RWPE2 (cell line): ENCODE data around the gene ACVR1C.

Experiments
- ATAC-seq: fragments of 200-7000 bp; cut with Tn5 transposase; 3 replicates; pipeline ENCODE4 v1.9.1; 2021; ENCODE audit warnings: low read depth
- DNase-seq: peaks from one replicate; pipeline ENCODE4 v3.0.0-alpha.2; 2020; ENCODE audit warnings: low spot score
- H3K27ac ChIP-seq: fragments of 450-650 bp; 2 replicates; pipeline ENCODE4 v1.5.1; 2017; ENCODE audit warnings: mild to moderate bottlenecking; ENCODE audit not compliant: poor library complexity, severe bottlenecking
- H3K27me3 ChIP-seq: fragments of 250-450 bp; sonication (Bioruptor Pico); 2 replicates; pipeline ENCODE4 v1.5.1; 2021; ENCODE audit warnings: mild to moderate bottlenecking, moderate library complexity; ENCODE audit not compliant: insufficient read depth, poor library complexity, severe bottlenecking
- H3K36me3 ChIP-seq: fragments of 250-450 bp; sonication (Bioruptor Pico); 2 replicates; pipeline ENCODE4 v1.5.1; 2020; ENCODE audit warnings: low read depth, mild to moderate bottlenecking, moderate library complexity
- H3K4me1 ChIP-seq: fragments of 250-450 bp; sonication (Bioruptor Pico); 2 replicates; pipeline ENCODE4 v1.5.1; 2021; ENCODE audit warnings: mild to moderate bottlenecking, moderate library complexity; ENCODE audit not compliant: insufficient read depth, poor library complexity, severe bottlenecking
- H3K4me3 ChIP-seq: fragments of 250-450 bp; sonication (Bioruptor Pico); 2 replicates; pipeline ENCODE4 v1.5.1; 2021; ENCODE audit warnings: mild to moderate bottlenecking, moderate library complexity; ENCODE audit not compliant: severe bottlenecking
- H3K9me3 ChIP-seq: fragments of 250-450 bp; sonication (Bioruptor Pico); 2 replicates; pipeline ENCODE4 v1.5.1; 2021; ENCODE audit warnings: mild to moderate bottlenecking, moderate library complexity; ENCODE audit not compliant: severe bottlenecking
- CTCF ChIP-seq: fragments of 450-650 bp; IDR thresholded peaks from one replicate; pipeline ENCODE4 v1.5.1; 2017; ENCODE audit warnings: mild to moderate bottlenecking, moderate library complexity; ENCODE audit not compliant: poor library complexity, severe bottlenecking

Gene ACVR1C

GRCh38 chr2:157565550-157565949, 63.1 kb downstream of the ACVR1C start:
- no peak for TF ChIP-seq CTCF
- Histone ChIP-seq H3K4me3 (no peak overlapping the region), H3K27me3 (no peaks in the 10 kb centered on the region), H3K27ac (no peak overlapping the region), H3K9me3 (no peaks in the 10 kb centered on the region), H3K4me1 (no peaks in the 10 kb centered on the region), H3K36me3 (no peaks in the 10 kb centered on the region)
- no peak for DNase-seq
- no peak for ATAC-seq

GRCh38 chr2:157559890-157560289, 68.8 kb downstream of the ACVR1C start:
- H3K27me3 ChIP-seq: no peaks in the 10 kb centered on the region
- DNase-seq (no peak), ATAC-seq (no peak)
- H3K4me1 ChIP-seq: no peaks in the 10 kb centered on the region
- H3K4me3 ChIP-seq: no peak overlapping the region
- no peaks in the 10 kb centered on the region for H3K9me3 ChIP-seq
- no peak overlapping the region for H3K27ac ChIP-seq
- TF ChIP-seq CTCF: no peak
- H3K36me3 ChIP-seq: no peaks in the 10 kb centered on the region

- H3K27me3 ChIP-seq: no peaks in the 10 kb centered on the region
- TF ChIP-seq CTCF: no peak
- no peak for ATAC-seq
- H3K4me3 ChIP-seq: no peak overlapping the region
- no peaks in the 10 kb centered on the region for H3K4me1 ChIP-seq
- no peaks in the 10 kb centered on the region for H3K9me3 ChIP-seq
- DNase-seq: no peak
- no peak overlapping the region for H3K27ac ChIP-seq
- H3K36me3 ChIP-seq: no peaks in the 10 kb centered on the region
These were observed 69.2 kb downstream of the ACVR1C start for GRCh38 chr2:157559461-157559860.

GRCh38 chr2:157559061-157559460, 69.6 kb downstream of the ACVR1C start:
- H3K36me3 ChIP-seq: no peaks in the 10 kb centered on the region
- TF ChIP-seq CTCF: no peak

GRCh38 chr2:157557770-157558169, 70.9 kb downstream of the ACVR1C start:
- DNase-seq (no peak), ATAC-seq (no peak)
- Histone ChIP-seq H3K9me3 (no peaks in the 10 kb centered on the region), H3K27ac (no peak overlapping the region), H3K27me3 (no peaks in the 10 kb centered on the region), H3K36me3 (no peaks in the 10 kb centered on the region), H3K4me1 (no peaks in the 10 kb centered on the region), H3K4me3 (no peak overlapping the region)
- no peak for TF ChIP-seq CTCF

More at GRCh38 chr2:157559061-157559460, 69.6 kb downstream of the ACVR1C start:
- DNase-seq (no peak), ATAC-seq (no peak)
- no peak overlapping the region for H3K4me3 ChIP-seq
- no peaks in the 10 kb centered on the region for H3K27me3 ChIP-seq
- no peaks in the 10 kb centered on the region for H3K9me3 ChIP-seq
- no peak overlapping the region for H3K27ac ChIP-seq
- H3K4me1 ChIP-seq: no peaks in the 10 kb centered on the region
